Peyer's patch (tissue), 4 donors: ENCODE measurements around the gene SLC16A12.

Source experiments
- CTCF ChIP-seq, 6 experiments: fragments of 450-650 bp in 4 of 6; fragments of 200-600 bp in 2 of 6; sonication (generic) in 1 of 6; IDR thresholded peaks; one replicate each; pipeline ENCODE4 v1.5.1; 2017 to 2019; ENCODE audit warnings: antibody characterized with exemption in 6 of 6, mild to moderate bottlenecking in 3 of 6, moderate library complexity in 1 of 6
- POLR2A ChIP-seq, 2 donors: fragments of 450-650 bp; IDR thresholded peaks; one replicate each; pipeline ENCODE4 v1.5.1; 2017; ENCODE audit warnings: antibody characterized with exemption in 2 of 2, mild to moderate bottlenecking in 2 of 2, moderate library complexity in 2 of 2

DNA sequence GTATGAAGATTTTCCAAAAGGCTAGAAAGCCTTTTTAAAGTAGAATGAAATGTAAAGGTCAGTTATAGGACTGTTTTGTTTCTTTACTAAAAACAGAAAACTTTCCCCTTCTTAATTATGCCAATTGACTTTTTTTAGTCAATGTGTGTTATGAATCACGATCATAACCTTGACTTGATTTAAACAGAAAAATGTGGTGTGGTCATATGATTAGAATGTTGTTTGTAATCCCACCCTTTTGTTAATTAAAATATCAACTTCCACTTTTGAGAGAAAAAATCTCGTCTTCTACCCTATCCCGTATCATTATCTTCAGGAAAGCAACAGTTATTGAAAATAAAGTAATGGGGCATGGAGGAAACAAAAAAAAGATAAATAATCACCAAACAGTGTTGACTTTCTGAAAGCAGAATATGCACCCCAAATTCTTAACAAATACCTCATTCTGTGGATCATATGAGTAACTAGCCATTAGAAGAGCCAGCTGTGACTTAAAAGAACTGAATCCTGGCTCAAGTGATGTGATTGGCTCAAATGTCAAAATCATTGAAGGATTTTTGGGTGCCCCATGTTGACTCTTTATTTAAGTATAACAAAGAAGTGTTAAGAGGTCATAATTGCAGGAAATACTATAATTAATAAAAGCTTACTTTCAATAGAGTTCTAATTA lies 32.3 kb upstream of the SLC16A12 start:
- TF ChIP-seq CTCF (IDR thresholded peaks at IDR 0.05): no peak
- TF ChIP-seq POLR2A (IDR thresholded peaks at IDR 0.05): no peak
